ENCODE data around the gene ARG1. TPM values are rescaled to one million over a fixed set of nuclear protein-coding genes. Genes with fewer than 3 reads are reported as not detected.

Gene ARG1
- total and polyA plus RNA-seq, 5 donors from 2014 or later = 3.6 to 19.1 (median 9.1) TPM

DNA sequence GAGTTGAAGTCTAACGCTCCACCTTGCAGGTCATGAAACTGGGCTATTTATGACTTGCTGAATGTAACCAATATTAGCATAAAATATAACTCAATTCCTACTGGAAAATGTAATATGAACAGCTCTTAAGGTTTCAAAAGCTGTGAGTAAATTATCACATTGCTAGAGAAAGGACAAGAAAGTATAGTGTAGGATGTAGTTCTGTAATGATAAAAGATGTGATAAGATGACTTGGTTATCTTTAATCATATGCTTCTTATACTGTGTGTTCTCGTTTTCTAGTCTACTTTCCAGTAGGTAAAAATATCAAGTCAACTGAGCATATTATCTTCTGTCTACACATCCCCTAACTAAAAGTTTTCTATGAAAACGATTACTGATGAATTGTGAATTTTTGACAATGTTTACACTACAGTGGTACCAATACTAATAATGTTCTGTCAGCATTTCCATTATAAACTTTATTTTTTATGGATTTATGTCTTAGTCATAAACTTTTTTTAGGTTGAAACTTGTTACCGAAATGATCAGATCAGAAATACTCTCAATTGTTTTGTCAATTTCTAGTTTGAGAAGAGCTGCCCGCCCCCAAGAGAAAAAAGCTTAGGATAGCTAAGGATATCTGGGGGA is 40.4 kb downstream of the ARG1 start:
- Mint-ChIP-seq H3K9me3 (no peaks in the 10 kb centered on the region), H3K27me3 (no peaks in the 10 kb centered on the region), H3K4me1 (peaks cover 6 to 22% (median 13%) of the 10 kb centered on the region in 4 donors), H3K4me3 (no peak overlapping the region), H3K27ac (peak overlapping the region in 1 of 3 donors; percentile 56), H3K36me3 (peaks cover 52% of the 10 kb centered on the region)
- Histone ChIP-seq H3K27ac (ENCODE audit: insufficient read depth, low read length, poor library complexity, severe bottlenecking) (no peak overlapping the region), H3K36me3 (ENCODE audit: control insufficient read depth, insufficient read depth, low read length) (peaks cover 90% of the 10 kb centered on the region), H3K27me3 (ENCODE audit: control insufficient read depth, insufficient read depth, low read length) (no peaks in the 10 kb centered on the region), H3K9me3 (ENCODE audit: control insufficient read depth in 2 of 2, low read length in 2 of 2) (no peaks in the 10 kb centered on the region), H3K4me3 (ENCODE audit: low read depth, low read length) (no peak overlapping the region), H3K4me1 (ENCODE audit: control insufficient read depth, insufficient read depth, low read length, poor library complexity, severe bottlenecking) (no peaks in the 10 kb centered on the region)
- ATAC-seq (ENCODE audit: low read depth in 2 of 2) = no peak
- no peak for DNase-seq

DNA sequence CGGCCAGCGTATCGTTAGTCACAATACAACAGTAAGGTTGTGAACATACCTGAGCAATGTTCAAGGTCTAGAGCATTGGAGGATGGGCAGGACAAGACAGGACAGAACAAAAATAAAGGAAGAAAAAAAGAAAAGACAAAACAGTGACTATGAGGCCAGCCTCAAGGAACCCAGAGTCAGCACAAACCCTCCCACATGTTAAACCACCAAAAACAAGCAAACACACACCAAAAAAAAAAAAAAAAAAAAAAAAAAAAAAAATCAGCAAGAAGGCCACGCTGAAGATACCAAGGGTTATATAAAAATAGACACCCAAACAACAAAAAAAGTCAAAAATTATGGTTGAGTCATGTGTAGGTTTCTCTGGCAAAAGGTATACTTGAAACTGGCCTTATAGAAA is 42.2 kb downstream of the ARG1 start:
- Mint-ChIP-seq H3K9me3 (no peaks in the 10 kb centered on the region), H3K27me3 (no peaks in the 10 kb centered on the region), H3K4me3 (no peak overlapping the region), H3K27ac (no peak overlapping the region), H3K4me1 (peaks cover 0 to 22% (median 12%) of the 10 kb centered on the region in 4 donors), H3K36me3 (peaks cover 47% of the 10 kb centered on the region)
- ATAC-seq (ENCODE audit: low read depth in 2 of 2) (no peak), DNase-seq (peak in 1 of 3 donors; percentile 24)
- no peaks in the 10 kb centered on the region for H3K27me3 ChIP-seq (ENCODE audit: control insufficient read depth, insufficient read depth, low read length)
- no peak overlapping the region for H3K27ac ChIP-seq (ENCODE audit: insufficient read depth, low read length, poor library complexity, severe bottlenecking)
- no peaks in the 10 kb centered on the region for H3K4me1 ChIP-seq (ENCODE audit: control insufficient read depth, insufficient read depth, low read length, poor library complexity, severe bottlenecking)
- peaks cover 91% of the 10 kb centered on the region for H3K36me3 ChIP-seq (ENCODE audit: control insufficient read depth, insufficient read depth, low read length)
- no peaks in the 10 kb centered on the region for H3K9me3 ChIP-seq (ENCODE audit: control insufficient read depth in 2 of 2, low read length in 2 of 2)
- no peak overlapping the region for H3K4me3 ChIP-seq (ENCODE audit: low read depth, low read length)

DNA sequence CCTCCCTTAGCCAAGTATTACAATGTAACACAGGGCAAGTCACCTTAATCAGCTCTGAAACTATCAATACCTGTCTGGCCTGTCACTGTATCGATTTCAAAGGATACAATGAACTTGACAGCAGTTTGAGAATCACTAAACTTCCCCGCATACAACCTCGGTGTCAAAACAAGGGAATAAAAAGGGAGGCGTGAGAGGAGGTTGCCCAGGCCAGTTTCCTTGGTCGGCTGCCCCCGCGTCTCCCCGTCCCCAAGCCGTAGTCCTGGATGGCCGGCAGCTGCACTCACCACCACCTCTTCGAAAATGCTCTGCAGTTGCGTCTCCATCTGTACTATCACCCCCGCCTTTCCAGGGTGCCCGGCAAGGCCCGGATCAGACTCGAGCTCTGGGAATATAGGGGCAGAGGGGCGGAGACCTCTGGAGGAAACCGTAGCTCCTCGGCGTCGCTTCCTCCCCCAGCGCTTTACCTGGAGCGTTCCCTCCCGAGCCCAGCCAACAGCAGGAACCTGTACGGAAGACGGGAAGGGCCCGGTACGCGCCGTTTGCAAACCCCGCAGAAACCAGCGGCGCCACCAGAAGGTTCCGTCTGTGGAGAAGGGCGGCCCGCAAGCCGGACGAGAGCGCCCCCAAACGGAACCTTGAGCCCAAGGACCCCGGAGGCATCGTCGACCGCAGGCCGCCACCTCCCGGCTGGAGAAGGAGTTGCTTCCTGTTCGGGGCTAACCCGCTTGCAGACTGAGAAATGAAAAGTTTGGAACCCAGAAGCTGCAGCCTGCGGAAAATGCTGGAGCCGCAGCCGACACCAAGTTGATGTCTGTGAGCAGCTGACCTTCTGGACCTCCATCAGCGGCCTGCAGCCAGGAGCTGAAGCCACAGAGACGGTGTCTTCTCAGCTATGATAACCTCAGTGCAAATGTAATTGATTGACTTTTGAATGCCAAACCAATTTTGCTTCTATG is 55.0 kb downstream of the ARG1 start, which contains the start of gene MED23:
TSS of gene MED23 (minus strand) at position 519 of the 959 bp plus-strand sequence. CDS start at position 326, 193 bp downstream.
- Histone ChIP-seq H3K27me3 (ENCODE audit: control insufficient read depth, insufficient read depth, low read length) (no peaks in the 10 kb centered on the region), H3K4me3 (ENCODE audit: low read depth, low read length) (peak within 1 kb of the TSS; percentile 95), H3K36me3 (ENCODE audit: control insufficient read depth, insufficient read depth, low read length) (peaks cover 31% of the 10 kb centered on the region), H3K4me1 (ENCODE audit: control insufficient read depth, insufficient read depth, low read length, poor library complexity, severe bottlenecking) (peaks cover 3% of the 10 kb centered on the region), H3K27ac (ENCODE audit: insufficient read depth, low read length, poor library complexity, severe bottlenecking) (peak within 1 kb of the TSS; percentile 69), H3K9me3 (ENCODE audit: control insufficient read depth in 2 of 2, low read length in 2 of 2) (no peaks in the 10 kb centered on the region)
- H3K9me3 Mint-ChIP-seq = peaks cover 0 to 2% (median 0%) of the 10 kb centered on the region in 7 donors
- ATAC-seq (ENCODE audit: low read depth in 2 of 2) (peak; percentile 95 to 97), DNase-seq (peak; percentile 88 to 96 (median 93))
- H3K27ac Mint-ChIP-seq = peak within 1 kb of the TSS; percentile 93 to 96 (median 95)
- H3K4me3 Mint-ChIP-seq = peak within 1 kb of the TSS; percentile 95 to 100 (median 98)
- H3K4me1 Mint-ChIP-seq = peaks cover 18 to 46% (median 31%) of the 10 kb centered on the region in 4 donors
- H3K36me3 Mint-ChIP-seq = peaks cover 15% of the 10 kb centered on the region
- peaks cover 6% of the 10 kb centered on the region for H3K27me3 Mint-ChIP-seq

- peaks cover 3% of the 10 kb centered on the region for H3K4me1 ChIP-seq (ENCODE audit: control insufficient read depth, insufficient read depth, low read length, poor library complexity, severe bottlenecking)
- DNase-seq (peak in 1 of 3 donors; percentile 11), ATAC-seq (ENCODE audit: low read depth in 2 of 2) (no peak)
- H3K27ac ChIP-seq (ENCODE audit: insufficient read depth, low read length, poor library complexity, severe bottlenecking) = peak overlapping the region; percentile 69
- Mint-ChIP-seq H3K4me1 (peaks cover 16 to 44% (median 31%) of the 10 kb centered on the region in 4 donors), H3K36me3 (peaks cover 8% of the 10 kb centered on the region), H3K9me3 (peaks cover 0 to 2% (median 0%) of the 10 kb centered on the region in 7 donors), H3K27ac (peak overlapping the region; percentile 93 to 96 (median 95)), H3K4me3 (peak overlapping the region; percentile 95 to 100 (median 98)), H3K27me3 (peaks cover 6% of the 10 kb centered on the region)
- H3K4me3 ChIP-seq (ENCODE audit: low read depth, low read length) = peak overlapping the region; percentile 81
- H3K9me3 ChIP-seq (ENCODE audit: control insufficient read depth in 2 of 2, low read length in 2 of 2) = no peaks in the 10 kb centered on the region
- peaks cover 23% of the 10 kb centered on the region for H3K36me3 ChIP-seq (ENCODE audit: control insufficient read depth, insufficient read depth, low read length)
- H3K27me3 ChIP-seq (ENCODE audit: control insufficient read depth, insufficient read depth, low read length) = no peaks in the 10 kb centered on the region
Observed at GRCh38 chr6:131628726-131629125, 55.7 kb downstream of the ARG1 start.

DNA sequence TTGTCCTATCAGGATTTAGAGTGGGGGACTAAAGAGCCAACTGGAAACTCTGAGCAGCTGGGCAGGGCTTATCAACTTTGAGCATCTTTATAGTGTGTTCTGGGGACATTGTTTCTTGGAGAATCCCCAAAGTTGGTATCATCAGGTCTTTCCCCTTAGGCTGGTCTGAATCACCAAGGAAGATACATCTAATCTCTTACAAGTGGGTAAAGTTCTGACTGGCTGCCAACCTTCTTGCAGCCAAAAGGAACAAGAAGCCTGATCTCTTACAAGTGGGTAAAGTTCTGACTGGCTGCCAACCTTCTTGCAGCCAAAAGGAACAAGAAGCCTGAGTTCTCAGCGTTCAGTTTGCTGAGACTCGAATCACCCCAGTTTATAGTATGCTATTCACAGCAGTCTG is 56.6 kb downstream of the ARG1 start:
- no peaks in the 10 kb centered on the region for H3K27me3 ChIP-seq (ENCODE audit: control insufficient read depth, insufficient read depth, low read length)
- no peak overlapping the region for H3K27ac ChIP-seq (ENCODE audit: insufficient read depth, low read length, poor library complexity, severe bottlenecking)
- no peak overlapping the region for H3K4me3 ChIP-seq (ENCODE audit: low read depth, low read length)
- peaks cover 5% of the 10 kb centered on the region for H3K36me3 Mint-ChIP-seq
- H3K9me3 Mint-ChIP-seq = peaks cover 0 to 2% (median 0%) of the 10 kb centered on the region in 7 donors
- peaks cover 6% of the 10 kb centered on the region for H3K27me3 Mint-ChIP-seq
- H3K4me1 ChIP-seq (ENCODE audit: control insufficient read depth, insufficient read depth, low read length, poor library complexity, severe bottlenecking) = peaks cover 3% of the 10 kb centered on the region
- DNase-seq = no peak
- no peak for ATAC-seq (ENCODE audit: low read depth in 2 of 2)
- H3K36me3 ChIP-seq (ENCODE audit: control insufficient read depth, insufficient read depth, low read length) = peaks cover 14% of the 10 kb centered on the region
- peak overlapping the region in 2 of 4 donors; percentile 13 to 95 for H3K4me3 Mint-ChIP-seq
- H3K9me3 ChIP-seq (ENCODE audit: control insufficient read depth in 2 of 2, low read length in 2 of 2) = no peaks in the 10 kb centered on the region
- H3K27ac Mint-ChIP-seq = no peak overlapping the region
- peaks cover 16 to 42% (median 31%) of the 10 kb centered on the region in 4 donors for H3K4me1 Mint-ChIP-seq

DNA sequence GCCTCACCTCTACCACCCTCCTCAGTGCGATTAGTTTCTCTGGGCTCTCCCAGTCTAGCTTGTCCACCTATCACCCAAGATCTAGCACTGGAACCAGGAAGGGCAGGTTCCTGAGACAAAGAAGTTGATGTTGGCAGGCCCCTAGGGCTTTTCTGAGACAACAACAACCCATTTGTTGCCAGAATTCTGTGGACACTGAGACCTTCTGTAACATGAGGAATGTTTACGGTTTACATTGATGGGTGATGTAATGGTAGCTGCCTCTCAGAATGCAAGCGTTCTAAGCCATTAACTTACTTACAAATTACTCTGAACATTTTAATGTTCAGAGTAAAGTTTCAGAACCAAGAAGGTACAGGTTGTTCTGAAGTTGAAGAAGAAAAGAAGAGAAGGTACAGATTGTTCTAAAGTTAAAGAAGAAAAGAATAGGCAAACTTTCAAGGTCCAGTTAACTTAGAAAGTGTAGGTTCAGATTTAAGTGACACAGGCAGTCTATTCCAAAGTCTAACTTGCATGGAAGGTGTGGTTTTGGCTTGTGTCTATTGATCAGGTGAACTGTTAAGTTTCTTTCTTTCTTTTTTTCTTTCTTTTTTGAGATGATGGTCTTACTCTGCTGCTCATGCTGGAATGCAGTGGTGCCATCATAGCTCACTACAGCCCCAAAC is 58.7 kb downstream of the ARG1 start:
- Histone ChIP-seq H3K27me3 (ENCODE audit: control insufficient read depth, insufficient read depth, low read length) (no peaks in the 10 kb centered on the region), H3K36me3 (ENCODE audit: control insufficient read depth, insufficient read depth, low read length) (no peaks in the 10 kb centered on the region), H3K4me1 (ENCODE audit: control insufficient read depth, insufficient read depth, low read length, poor library complexity, severe bottlenecking) (peaks cover 3% of the 10 kb centered on the region), H3K4me3 (ENCODE audit: low read depth, low read length) (no peak overlapping the region), H3K9me3 (ENCODE audit: control insufficient read depth in 2 of 2, low read length in 2 of 2) (no peaks in the 10 kb centered on the region), H3K27ac (ENCODE audit: insufficient read depth, low read length, poor library complexity, severe bottlenecking) (no peak overlapping the region)
- Mint-ChIP-seq H3K4me3 (peak overlapping the region in 1 of 4 donors; percentile 68), H3K9me3 (peaks cover 0 to 2% (median 0%) of the 10 kb centered on the region in 7 donors), H3K4me1 (peaks cover 10 to 30% (median 24%) of the 10 kb centered on the region in 4 donors), H3K27me3 (peaks cover 16% of the 10 kb centered on the region), H3K27ac (no peak overlapping the region), H3K36me3 (peaks cover 3% of the 10 kb centered on the region)
- DNase-seq (no peak), ATAC-seq (ENCODE audit: low read depth in 2 of 2) (no peak)
